SU-DHL-6 (cell line): ENCODE measurements around the gene LHB.

ENCODE experiments used
- H2AFZ ChIP-seq: fragments of 200-600 bp; sonication (generic); 2 replicates; pipeline ENCODE4 v1.6.1; 2014; ENCODE audit warnings: low read depth, mild to moderate bottlenecking, moderate library complexity, mixed read lengths, antibody characterized with exemption, low read length; ENCODE audit not compliant: severe bottlenecking
- H3F3A ChIP-seq: fragments of 200-600 bp; shearing (Covaris generic); 2 replicates; pipeline ENCODE4 v1.6.0; 2016; ENCODE audit warnings: antibody characterized with exemption, mild to moderate bottlenecking; ENCODE audit not compliant: insufficient read depth
- H3K27ac ChIP-seq: fragments of 200-600 bp; sonication (generic); 2 replicates; pipeline ENCODE4 v1.5.1; 2016; ENCODE audit warnings: low read depth, mild to moderate bottlenecking, low read length, moderate library complexity, mixed read lengths
- H3K27me3 ChIP-seq: fragments of 200-600 bp; sonication (generic), shearing (Covaris generic); 2 replicates; pipeline ENCODE4 v1.6.0; 2014; ENCODE audit warnings: mild to moderate bottlenecking, low read length
- H3K36me3 ChIP-seq: fragments of 200-600 bp; sonication (generic); 2 replicates; pipeline ENCODE4 v1.6.1; 2014; ENCODE audit warnings: mild to moderate bottlenecking, low read length, mixed read lengths
- H3K4me2 ChIP-seq: fragments of 300-600, 200-600 bp; shearing (Covaris generic), sonication (generic); 2 replicates; pipeline ENCODE4 v1.6.0; 2014; ENCODE audit warnings: low read length, low read depth, mild to moderate bottlenecking; ENCODE audit not compliant: poor library complexity, severe bottlenecking
- H3K4me3 ChIP-seq: fragments of 200-600 bp; sonication (generic); 2 replicates; pipeline ENCODE4 v1.5.1; 2014; ENCODE audit warnings: antibody characterized with exemption, low read length, mild to moderate bottlenecking, mixed read lengths; ENCODE audit not compliant: insufficient read depth, poor library complexity, severe bottlenecking
- H3K79me2 ChIP-seq: fragments of 200-600 bp; sonication (generic); 2 replicates; pipeline ENCODE4 v1.6.1; 2014; ENCODE audit warnings: mild to moderate bottlenecking, low read length, moderate library complexity; ENCODE audit not compliant: insufficient read depth
- H3K9ac ChIP-seq: fragments of 200-600 bp; sonication (generic); 2 replicates; pipeline ENCODE4 v1.7.0; 2014; ENCODE audit warnings: mild to moderate bottlenecking, low read length
- H3K9me2 ChIP-seq: fragments of 200-600 bp; sonication (generic); replicated peaks from 2 replicates; pipeline ENCODE4 v1.6.1; 2014; ENCODE audit warnings: low read length; ENCODE audit not compliant: insufficient read depth
- H3K9me3 ChIP-seq: fragments of 200-600 bp; sonication (generic); 2 replicates; pipeline ENCODE4 v1.6.1; 2014; ENCODE audit warnings: low read length, mixed read lengths; ENCODE audit not compliant: insufficient read depth
- H4K20me1 ChIP-seq: fragments of 200-600 bp; sonication (generic); 2 replicates; pipeline ENCODE4 v1.6.1; 2014; ENCODE audit warnings: low read depth, mild to moderate bottlenecking, antibody characterized with exemption, low read length, moderate library complexity, mixed read lengths
- EZH2phosphoT487 ChIP-seq: fragments of 200-600 bp; sonication (generic), shearing (Covaris generic); conservative IDR thresholded peaks from 2 replicates; pipeline ENCODE4 v1.6.1; 2018; ENCODE audit warnings: mild to moderate bottlenecking, antibody characterized with exemption, low read length, moderate library complexity, mixed read lengths
- TF ChIP-seq, protein P1 (sequence below): fragments of 200-600 bp; sonication (generic); IDR thresholded peaks from one replicate; pipeline ENCODE4 v1.5.1; 2017; ENCODE audit warnings: antibody characterized with exemption, mild to moderate bottlenecking, low read length, moderate library complexity; ENCODE audit not compliant: insufficient read depth, poor library complexity, severe bottlenecking

LHB gene

DNA sequence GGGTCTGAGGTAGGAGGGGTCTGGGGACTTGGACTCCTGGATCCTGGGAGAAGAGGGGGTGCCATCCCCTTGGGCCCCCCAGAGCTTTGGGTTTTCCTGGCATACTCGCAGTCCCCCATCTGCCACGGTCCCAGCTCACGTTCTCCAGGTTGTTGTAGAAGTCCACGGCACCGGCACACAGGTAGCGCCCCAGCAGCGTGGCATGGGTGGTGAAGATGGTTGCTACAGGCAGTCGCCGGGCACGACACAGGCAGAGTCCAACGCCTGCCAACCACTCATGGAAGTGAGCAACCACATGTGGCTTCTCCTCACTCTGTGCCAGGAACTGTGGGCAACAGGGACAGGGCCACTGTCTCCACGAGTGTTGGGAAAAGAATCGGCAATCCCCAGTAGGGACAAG, 31.2 kb downstream of the LHB start:
- H3K4me2 ChIP-seq: no peak overlapping the region
- no peaks in the 10 kb centered on the region for H3K36me3 ChIP-seq
- H3K4me3 ChIP-seq: no peak overlapping the region
- H2AFZ ChIP-seq: no peak overlapping the region
- H4K20me1 ChIP-seq: no peaks in the 10 kb centered on the region
- H3F3A ChIP-seq: no peaks in the 10 kb centered on the region
- H3K27ac ChIP-seq: no peak overlapping the region
- no peaks in the 10 kb centered on the region for H3K27me3 ChIP-seq
- no peaks in the 10 kb centered on the region for H3K79me2 ChIP-seq
- H3K9me2 ChIP-seq: no peaks in the 10 kb centered on the region
- H3K9ac ChIP-seq: no peak overlapping the region
- no peaks in the 10 kb centered on the region for H3K9me3 ChIP-seq
- TF ChIP-seq, protein P1, sequence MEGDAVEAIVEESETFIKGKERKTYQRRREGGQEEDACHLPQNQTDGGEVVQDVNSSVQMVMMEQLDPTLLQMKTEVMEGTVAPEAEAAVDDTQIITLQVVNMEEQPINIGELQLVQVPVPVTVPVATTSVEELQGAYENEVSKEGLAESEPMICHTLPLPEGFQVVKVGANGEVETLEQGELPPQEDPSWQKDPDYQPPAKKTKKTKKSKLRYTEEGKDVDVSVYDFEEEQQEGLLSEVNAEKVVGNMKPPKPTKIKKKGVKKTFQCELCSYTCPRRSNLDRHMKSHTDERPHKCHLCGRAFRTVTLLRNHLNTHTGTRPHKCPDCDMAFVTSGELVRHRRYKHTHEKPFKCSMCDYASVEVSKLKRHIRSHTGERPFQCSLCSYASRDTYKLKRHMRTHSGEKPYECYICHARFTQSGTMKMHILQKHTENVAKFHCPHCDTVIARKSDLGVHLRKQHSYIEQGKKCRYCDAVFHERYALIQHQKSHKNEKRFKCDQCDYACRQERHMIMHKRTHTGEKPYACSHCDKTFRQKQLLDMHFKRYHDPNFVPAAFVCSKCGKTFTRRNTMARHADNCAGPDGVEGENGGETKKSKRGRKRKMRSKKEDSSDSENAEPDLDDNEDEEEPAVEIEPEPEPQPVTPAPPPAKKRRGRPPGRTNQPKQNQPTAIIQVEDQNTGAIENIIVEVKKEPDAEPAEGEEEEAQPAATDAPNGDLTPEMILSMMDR: no peak
- TF ChIP-seq EZH2phosphoT487: no peak

- H3K36me3 ChIP-seq: no peaks in the 10 kb centered on the region
- H3K27ac ChIP-seq: no peak overlapping the region
- H2AFZ ChIP-seq: no peak overlapping the region
- H3F3A ChIP-seq: no peaks in the 10 kb centered on the region
- H4K20me1 ChIP-seq: no peaks in the 10 kb centered on the region
- no peak overlapping the region for H3K4me2 ChIP-seq
- no peaks in the 10 kb centered on the region for H3K9me2 ChIP-seq
- H3K9ac ChIP-seq: no peak overlapping the region
- no peaks in the 10 kb centered on the region for H3K9me3 ChIP-seq
- H3K27me3 ChIP-seq: no peaks in the 10 kb centered on the region
- H3K79me2 ChIP-seq: no peaks in the 10 kb centered on the region
- TF ChIP-seq, protein P1: no peak
- no peak for TF ChIP-seq EZH2phosphoT487
- no peak overlapping the region for H3K4me3 ChIP-seq
These were observed 34.6 kb downstream of the LHB start for GRCh38 chr19:48982280-48982679.

DNA sequence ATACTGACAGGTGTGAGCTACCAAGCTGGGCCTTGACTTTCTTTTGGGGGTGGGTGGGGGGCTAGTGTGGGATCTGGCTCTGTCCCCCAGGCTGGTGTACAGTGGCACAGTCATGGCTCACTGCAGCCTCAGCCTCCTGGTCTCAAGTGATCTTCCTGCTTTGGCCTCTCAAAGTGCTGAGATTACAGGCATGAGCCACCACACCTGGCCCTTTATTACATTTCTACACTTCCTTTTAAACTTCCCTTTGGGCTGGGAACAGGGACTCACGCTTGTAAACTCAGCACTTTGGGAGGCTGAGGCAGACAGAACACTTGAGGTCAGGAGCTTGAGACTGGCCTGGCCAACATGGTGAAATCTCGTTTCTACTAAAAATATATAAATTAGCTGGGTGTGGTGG, 39.8 kb downstream of the LHB start:
- Histone ChIP-seq H4K20me1 (no peaks in the 10 kb centered on the region), H3K4me2 (no peak overlapping the region), H3K4me3 (no peak overlapping the region), H3K9me2 (no peaks in the 10 kb centered on the region), H3K9me3 (no peaks in the 10 kb centered on the region), H2AFZ (no peak overlapping the region), H3F3A (no peaks in the 10 kb centered on the region), H3K9ac (no peak overlapping the region), H3K36me3 (no peaks in the 10 kb centered on the region), H3K27ac (no peak overlapping the region), H3K79me2 (no peaks in the 10 kb centered on the region), H3K27me3 (no peaks in the 10 kb centered on the region)
- TF ChIP-seq, protein P1: no peak
- TF ChIP-seq EZH2phosphoT487: no peak
